ENCODE results near the gene CD47.

- TF ChIP-seq CTCF (conservative IDR thresholded peaks at IDR 0.05; ENCODE audit: low read length) (no peak), EZH2phosphoT487 (IDR thresholded peaks at IDR 0.05; ENCODE audit: borderline replicate concordance) (no peak)
These were observed 14.3 kb downstream of the CD47 start for GRCh38 chr3:108076564-108076963.

All from Loucy (cell line).